ENCODE results near the gene PCDHA10.
"Not testable (repeated sequence)": the region's sequence is repeated elsewhere in the genome, so short reads cannot be mapped to it uniquely, and the experiment has no call there.

Gene PCDHA10

DNA sequence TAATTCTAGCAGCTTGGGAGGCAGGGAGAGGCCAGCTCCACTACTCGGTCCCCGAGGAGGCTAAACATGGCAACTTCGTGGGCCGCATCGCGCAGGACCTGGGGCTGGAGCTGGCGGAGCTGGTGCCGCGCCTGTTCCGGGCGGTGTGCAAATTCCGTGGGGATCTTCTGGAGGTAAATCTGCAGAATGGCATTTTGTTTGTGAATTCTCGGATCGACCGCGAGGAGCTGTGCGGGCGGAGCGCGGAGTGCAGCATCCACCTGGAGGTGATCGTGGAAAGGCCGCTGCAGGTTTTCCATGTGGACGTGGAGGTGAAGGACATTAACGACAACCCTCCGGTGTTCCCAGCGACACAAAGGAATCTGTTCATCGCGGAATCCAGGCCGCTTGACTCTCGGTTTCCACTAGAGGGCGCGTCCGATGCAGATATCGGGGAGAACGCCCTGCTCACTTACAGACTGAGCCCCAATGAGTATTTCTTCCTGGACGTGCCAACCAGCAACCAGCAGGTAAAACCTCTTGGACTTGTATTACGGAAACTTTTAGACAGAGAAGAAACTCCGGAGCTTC is 21.2 kb upstream of the PCDHA10 start:
- not testable (repeated sequence) for ATAC-seq; H3K4me3 Mint-ChIP-seq; H3K4me1 Mint-ChIP-seq; H3K36me3 Mint-ChIP-seq; H3K9me3 Mint-ChIP-seq; H3K27ac Mint-ChIP-seq; DNase-seq (ENCODE audit: low spot score in 2 of 2)

DNA sequence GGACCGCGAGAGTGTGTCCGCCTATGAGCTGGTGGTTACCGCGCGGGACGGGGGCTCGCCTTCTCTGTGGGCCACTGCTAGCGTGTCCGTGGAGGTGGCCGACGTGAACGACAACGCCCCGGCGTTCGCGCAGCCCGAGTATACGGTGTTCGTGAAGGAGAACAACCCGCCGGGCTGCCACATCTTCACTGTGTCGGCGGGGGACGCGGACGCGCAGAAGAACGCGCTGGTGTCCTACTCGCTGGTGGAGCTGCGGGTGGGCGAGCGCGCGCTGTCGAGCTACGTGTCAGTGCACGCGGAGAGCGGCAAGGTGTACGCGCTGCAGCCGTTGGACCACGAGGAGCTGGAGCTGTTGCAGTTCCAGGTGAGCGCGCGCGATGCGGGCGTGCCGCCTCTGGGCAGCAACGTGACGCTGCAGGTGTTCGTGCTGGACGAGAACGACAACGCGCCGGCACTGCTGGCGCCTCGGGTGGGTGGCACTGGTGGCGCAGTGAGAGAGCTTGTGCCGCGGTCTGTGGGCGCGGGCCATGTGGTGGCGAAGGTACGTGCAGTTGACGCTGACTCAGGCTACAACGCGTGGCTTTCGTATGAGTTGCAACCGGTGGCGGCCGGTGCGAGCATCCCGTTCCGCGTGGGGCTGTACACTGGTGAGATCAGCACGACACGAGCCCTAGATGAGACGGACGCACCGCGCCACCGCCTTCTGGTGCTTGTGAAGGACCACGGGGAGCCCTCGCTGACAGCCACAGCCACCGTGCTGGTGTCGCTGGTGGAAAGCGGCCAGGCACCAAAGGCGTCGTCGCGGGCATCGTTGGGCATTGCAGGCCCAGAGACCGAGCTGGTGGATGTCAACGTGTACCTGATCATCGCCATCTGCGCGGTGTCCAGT is 19.8 kb upstream of the PCDHA10 start:
- no peaks in the 10 kb centered on the region for H3K4me1 Mint-ChIP-seq
- H3K4me3 Mint-ChIP-seq = no peak overlapping the region
- H3K27ac Mint-ChIP-seq = no peak overlapping the region
- peaks cover 5% of the 10 kb centered on the region for H3K9me3 Mint-ChIP-seq
- DNase-seq (ENCODE audit: low spot score in 2 of 2) (no peak), ATAC-seq (no peak)
- no peaks in the 10 kb centered on the region for H3K36me3 Mint-ChIP-seq

DNA sequence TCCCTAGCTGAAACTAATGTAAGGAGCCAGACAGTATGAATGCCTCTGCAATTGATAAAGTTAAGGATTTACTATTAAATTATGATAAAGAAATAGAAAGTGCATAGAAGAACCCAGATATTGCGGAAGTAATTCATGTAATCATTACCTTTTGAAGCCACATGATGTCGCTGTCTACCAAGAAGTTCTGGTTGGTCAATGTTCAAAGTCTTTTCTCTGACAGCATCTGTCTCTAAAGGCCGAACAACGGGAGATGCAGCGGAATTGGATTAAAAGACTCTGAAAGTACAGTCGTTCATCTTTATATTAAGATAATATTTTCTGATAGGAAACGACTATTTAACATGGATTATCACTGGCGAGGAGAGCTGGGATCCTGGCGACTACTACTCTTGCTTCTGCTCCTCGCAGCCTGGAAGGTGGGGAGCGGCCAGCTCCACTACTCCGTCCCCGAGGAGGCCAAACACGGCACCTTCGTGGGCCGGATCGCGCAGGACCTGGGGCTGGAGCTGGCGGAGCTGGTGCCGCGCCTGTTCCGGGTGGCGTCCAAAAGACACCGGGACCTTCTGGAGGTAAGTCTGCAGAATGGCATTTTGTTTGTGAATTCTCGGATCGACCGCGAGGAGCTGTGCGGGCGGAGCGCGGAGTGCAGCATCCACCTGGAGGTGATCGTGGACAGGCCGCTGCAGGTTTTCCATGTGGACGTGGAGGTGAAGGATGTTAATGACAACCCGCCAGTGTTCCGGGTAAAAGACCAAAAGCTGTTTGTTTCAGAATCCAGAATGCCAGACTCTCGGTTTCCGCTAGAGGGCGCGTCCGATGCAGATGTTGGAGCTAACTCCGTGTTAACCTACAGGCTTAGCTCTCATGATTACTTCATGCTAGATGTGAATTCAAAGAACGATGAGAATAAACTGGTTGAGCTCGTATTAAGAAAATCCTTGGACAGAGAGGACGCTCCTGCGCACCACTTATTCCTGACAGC is 14.4 kb upstream of the PCDHA10 start, which contains the start of gene PCDHA8:
Gene PCDHA8, plus strand, starts transcription at position 210 of the 985 bp plus-strand sequence. Its CDS starts 135 bp downstream, at position 345.
- ATAC-seq (no peak), DNase-seq (ENCODE audit: low spot score in 2 of 2) (no peak)
- no peaks in the 10 kb centered on the region for H3K4me1 Mint-ChIP-seq
- no peaks in the 10 kb centered on the region for H3K36me3 Mint-ChIP-seq
- peaks cover 5% of the 10 kb centered on the region for H3K9me3 Mint-ChIP-seq
- H3K27ac Mint-ChIP-seq = no peak within 1 kb of the TSS
- H3K4me3 Mint-ChIP-seq = no peak within 1 kb of the TSS

DNA sequence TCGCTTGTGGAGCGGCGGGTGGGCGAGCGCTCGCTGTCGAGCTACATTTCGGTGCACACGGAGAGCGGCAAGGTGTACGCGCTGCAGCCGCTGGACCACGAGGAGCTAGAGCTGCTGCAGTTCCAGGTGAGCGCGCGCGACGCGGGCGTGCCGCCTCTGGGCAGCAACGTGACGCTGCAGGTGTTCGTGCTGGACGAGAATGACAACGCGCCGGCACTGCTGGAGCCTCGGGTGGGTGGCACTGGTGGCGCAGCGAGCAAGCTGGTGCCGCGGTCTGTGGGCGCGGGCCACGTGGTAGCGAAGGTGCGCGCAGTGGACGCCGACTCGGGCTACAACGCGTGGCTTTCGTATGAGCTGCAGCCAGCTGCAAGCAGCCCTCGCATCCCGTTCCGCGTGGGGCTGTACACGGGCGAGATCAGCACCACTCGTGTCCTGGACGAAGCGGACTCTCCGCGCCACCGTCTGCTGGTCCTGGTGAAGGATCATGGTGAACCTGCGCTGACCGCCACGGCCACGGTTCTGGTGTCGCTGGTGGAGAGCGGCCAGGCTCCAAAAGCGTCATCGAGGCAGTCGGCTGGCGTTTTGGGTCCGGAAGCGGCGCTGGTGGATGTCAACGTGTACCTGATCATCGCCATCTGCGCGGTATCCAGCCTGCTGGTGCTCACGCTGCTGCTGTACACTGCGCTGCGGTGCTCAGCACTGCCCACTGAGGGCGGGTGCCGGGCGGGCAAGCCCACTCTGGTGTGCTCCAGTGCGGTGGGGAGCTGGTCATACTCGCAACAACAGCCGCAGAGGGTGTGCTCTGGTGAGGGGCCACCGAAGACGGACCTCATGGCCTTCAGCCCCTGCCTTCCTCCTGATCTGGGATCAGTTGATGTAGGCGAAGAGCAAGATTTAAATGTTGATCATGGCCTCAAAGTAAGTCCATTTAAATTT is 12.6 kb upstream of the PCDHA10 start:
- Mint-ChIP-seq H3K36me3 (no peaks in the 10 kb centered on the region), H3K9me3 (peaks cover 3% of the 10 kb centered on the region), H3K27ac (no peak overlapping the region), H3K4me3 (no peak overlapping the region), H3K4me1 (no peaks in the 10 kb centered on the region)
- ATAC-seq (no peak), DNase-seq (ENCODE audit: low spot score in 2 of 2) (no peak)

DNA sequence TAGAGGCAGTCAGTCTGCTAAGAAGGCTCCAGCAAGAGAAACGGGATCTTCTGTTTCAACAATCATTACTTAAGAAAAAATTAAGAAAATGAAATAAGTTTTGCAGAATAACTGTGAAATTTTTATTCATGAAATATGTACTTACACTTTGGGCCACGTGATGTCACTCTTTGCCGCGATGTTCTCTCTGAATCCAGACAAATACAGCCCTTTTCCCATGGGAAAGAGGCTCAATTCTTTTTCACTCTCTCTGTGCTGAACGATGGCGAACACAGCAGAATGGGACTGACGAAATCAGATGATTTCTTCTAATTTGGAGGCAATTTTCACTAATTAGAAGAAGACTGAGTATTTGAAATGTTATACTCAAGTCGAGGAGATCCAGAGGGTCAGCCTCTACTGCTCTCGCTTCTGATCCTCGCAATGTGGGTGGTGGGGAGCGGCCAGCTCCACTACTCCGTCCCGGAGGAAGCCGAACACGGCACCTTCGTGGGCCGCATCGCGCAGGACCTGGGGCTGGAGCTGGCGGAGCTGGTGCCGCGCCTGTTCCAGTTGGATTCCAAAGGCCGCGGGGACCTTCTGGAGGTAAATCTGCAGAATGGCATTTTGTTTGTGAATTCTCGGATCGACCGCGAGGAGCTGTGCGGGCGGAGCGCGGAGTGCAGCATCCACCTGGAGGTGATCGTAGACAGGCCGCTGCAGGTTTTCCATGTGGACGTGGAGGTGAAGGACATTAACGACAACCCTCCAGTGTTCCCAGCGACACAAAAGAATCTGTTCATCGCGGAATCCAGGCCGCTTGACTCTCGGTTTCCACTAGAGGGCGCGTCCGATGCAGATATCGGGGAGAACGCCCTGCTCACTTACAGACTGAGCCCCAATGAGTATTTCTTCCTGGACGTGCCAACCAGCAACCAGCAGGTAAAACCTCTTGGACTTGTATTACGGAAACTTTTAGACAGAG is 7.3 kb upstream of the PCDHA10 start, which contains the start of gene PCDHA9:
Gene PCDHA9, plus strand, starts transcription at position 244 of the 964 bp plus-strand sequence. Its CDS starts 114 bp downstream, at position 358.
- not testable (repeated sequence) for H3K36me3 Mint-ChIP-seq; H3K4me3 Mint-ChIP-seq; H3K4me1 Mint-ChIP-seq; DNase-seq (ENCODE audit: low spot score in 2 of 2); H3K9me3 Mint-ChIP-seq; H3K27ac Mint-ChIP-seq; ATAC-seq

DNA sequence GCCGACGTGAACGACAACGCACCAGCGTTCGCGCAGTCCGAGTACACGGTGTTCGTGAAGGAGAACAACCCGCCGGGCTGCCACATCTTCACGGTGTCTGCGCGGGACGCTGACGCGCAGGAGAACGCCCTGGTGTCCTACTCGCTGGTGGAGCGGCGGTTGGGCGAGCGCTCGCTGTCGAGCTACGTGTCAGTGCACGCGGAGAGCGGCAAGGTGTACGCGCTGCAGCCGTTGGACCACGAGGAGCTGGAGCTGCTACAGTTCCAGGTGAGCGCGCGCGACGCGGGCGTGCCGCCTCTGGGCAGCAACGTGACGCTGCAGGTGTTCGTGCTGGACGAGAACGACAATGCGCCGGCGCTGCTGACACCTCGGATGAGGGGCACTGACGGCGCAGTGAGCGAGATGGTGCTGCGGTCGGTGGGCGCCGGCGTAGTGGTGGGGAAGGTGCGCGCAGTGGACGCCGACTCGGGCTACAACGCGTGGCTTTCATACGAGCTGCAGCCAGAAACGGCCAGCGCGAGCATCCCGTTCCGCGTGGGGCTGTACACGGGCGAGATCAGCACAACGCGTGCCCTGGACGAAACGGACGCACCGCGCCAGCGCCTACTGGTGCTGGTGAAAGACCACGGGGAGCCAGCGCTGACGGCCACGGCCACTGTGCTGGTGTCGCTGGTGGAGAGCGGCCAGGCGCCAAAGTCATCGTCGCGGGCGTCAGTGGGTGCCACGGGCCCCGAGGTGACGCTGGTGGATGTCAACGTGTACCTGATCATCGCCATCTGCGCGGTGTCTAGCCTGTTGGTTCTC is 5.7 kb upstream of the PCDHA10 start:
- not testable (repeated sequence) for H3K36me3 Mint-ChIP-seq; H3K4me1 Mint-ChIP-seq; H3K27ac Mint-ChIP-seq; DNase-seq (ENCODE audit: low spot score in 2 of 2); H3K4me3 Mint-ChIP-seq; ATAC-seq; H3K9me3 Mint-ChIP-seq

DNA sequence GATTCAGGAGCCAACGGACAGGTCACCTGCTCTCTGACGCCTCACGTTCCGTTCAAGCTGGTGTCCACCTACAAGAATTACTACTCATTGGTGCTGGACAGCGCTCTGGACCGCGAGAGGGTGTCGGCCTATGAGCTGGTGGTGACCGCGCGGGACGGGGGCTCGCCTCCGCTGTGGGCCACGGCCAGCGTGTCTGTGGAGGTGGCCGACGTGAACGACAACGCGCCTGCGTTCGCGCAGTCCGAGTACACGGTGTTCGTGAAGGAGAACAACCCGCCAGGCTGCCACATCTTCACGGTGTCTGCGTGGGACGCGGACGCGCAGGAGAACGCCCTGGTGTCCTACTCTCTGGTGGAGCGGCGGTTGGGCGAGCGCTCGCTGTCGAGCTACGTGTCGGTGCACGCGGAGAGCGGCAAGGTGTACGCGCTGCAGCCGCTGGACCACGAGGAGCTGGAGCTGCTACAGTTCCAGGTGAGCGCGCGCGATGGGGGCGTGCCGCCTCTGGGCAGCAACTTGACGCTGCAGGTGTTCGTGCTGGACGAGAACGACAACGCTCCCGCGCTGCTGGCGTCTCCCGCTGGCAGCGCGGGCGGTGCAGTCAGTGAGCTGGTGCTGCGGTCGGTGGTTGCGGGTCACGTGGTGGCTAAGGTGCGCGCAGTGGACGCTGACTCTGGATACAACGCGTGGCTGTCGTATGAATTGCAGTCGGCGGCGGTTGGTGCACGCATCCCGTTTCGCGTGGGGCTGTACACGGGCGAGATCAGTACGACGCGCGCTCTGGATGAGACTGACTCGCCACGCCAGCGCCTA is 1.7 kb downstream of the PCDHA10 start:
- ATAC-seq (no peak), DNase-seq (ENCODE audit: low spot score in 2 of 2) (no peak)
- H3K9me3 Mint-ChIP-seq = no peaks in the 10 kb centered on the region
- H3K4me3 Mint-ChIP-seq = no peak overlapping the region
- no peaks in the 10 kb centered on the region for H3K4me1 Mint-ChIP-seq
- no peak overlapping the region for H3K27ac Mint-ChIP-seq
- no peaks in the 10 kb centered on the region for H3K36me3 Mint-ChIP-seq

DNA sequence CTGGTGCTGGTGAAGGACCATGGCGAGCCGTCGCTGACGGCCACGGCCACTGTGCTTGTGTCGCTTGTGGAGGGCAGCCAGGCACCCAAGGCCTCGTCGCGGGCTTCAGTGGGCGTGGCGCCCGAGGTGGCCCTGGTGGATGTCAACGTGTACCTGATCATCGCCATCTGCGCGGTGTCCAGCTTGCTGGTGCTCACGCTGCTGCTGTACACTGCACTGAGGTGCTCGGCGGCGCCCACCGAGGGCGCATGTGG is 2.2 kb downstream of the PCDHA10 start:
- no peak overlapping the region for H3K4me3 Mint-ChIP-seq
- H3K27ac Mint-ChIP-seq = no peak overlapping the region
- no peaks in the 10 kb centered on the region for H3K4me1 Mint-ChIP-seq
- no peaks in the 10 kb centered on the region for H3K9me3 Mint-ChIP-seq
- DNase-seq (ENCODE audit: low spot score in 2 of 2) = no peak
- H3K36me3 Mint-ChIP-seq = no peaks in the 10 kb centered on the region
- no peak for ATAC-seq

DNA sequence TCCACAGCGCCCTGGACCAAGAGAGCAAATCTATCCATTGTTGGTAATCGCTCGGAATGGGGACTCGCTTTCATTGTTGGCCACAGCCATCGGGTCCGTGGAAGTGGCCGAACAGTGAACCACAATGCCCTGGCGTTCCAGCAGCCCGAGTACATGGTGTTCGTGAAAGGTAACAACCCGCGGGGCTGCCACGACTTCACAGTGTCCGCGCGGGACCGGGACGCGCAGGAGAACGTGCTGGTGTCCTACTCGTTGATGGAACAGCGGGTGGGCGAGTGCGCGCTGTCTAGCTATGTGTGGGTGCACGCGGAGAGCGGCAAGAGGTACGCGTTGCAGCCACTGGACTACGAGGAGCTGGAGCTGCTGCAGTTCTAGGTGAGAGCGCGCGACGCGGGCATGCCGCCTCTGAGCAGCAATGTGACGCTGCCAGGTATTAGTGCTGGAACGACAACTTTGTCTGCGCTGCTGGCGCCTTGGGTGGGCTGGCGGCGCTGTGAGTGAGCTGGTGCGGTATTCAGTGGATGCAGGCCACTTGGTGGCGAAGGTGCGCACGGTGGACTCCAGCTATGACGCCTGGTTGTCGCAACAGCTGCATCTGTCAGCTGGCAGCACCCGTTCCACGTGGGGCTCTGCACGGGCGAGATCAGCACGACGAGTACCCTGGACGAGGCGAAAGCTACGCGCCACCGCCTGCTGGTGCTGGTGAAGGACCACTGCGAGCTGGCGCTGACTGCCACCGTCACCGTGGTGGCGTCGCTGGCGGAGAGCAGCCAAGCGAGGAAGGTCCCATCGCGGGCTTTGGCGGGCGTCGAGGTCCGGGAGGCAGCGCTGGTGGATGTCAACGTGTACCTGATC is 7.0 kb downstream of the PCDHA10 start:
- no peak overlapping the region for H3K27ac Mint-ChIP-seq

DNA sequence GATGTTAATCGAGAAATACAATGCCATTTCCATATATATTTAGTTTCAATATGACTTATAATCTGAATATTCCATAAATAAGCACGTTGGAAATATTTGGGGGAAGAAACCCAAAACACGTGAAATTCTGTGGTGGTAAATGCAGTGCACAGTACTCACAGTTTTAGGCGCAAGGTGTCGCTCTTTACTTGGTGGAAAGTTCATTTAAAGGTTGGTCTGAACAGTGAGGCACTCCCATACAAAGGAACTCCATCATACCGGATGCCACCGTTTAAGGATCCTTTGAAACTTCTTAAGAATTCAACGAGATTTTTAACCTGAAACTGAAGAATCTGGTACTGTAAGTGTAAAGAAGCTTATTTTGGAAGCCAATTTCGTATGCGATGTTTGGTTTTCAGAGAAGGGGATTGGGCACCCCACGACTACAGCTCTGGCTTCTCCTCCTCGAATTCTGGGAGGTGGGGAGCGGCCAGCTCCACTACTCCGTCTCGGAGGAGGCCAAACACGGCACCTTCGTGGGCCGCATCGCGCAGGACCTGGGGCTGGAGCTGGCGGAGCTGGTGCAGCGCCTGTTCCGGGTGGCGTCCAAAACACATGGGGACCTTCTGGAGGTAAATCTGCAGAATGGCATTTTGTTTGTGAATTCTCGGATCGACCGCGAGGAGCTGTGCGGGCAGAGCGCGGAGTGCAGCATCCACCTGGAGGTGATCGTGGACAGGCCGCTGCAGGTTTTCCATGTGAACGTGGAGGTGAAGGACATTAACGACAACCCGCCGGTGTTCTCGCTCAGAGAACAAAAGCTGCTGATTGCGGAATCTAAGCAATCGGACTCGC is 13.2 kb downstream of the PCDHA10 start, which contains the start of gene PCDHA11:
Gene PCDHA11, plus strand, starts transcription at position 237 of the 834 bp plus-strand sequence. Its CDS starts 147 bp downstream, at position 384.
- no peaks in the 10 kb centered on the region for H3K36me3 Mint-ChIP-seq
- no peak for DNase-seq (ENCODE audit: low spot score in 2 of 2)
- no peak within 1 kb of the TSS for H3K27ac Mint-ChIP-seq
- no peak for ATAC-seq
- no peaks in the 10 kb centered on the region for H3K4me1 Mint-ChIP-seq
- H3K4me3 Mint-ChIP-seq = no peak within 1 kb of the TSS
- H3K9me3 Mint-ChIP-seq = peaks cover 3% of the 10 kb centered on the region

More for the DNA sequence above, 7.0 kb downstream of the PCDHA10 start:
- peaks cover 3% of the 10 kb centered on the region for H3K9me3 Mint-ChIP-seq
- ATAC-seq (no peak), DNase-seq (ENCODE audit: low spot score in 2 of 2) (no peak)
- no peaks in the 10 kb centered on the region for H3K4me1 Mint-ChIP-seq
- no peak overlapping the region for H3K4me3 Mint-ChIP-seq
- H3K36me3 Mint-ChIP-seq = no peaks in the 10 kb centered on the region

DNA sequence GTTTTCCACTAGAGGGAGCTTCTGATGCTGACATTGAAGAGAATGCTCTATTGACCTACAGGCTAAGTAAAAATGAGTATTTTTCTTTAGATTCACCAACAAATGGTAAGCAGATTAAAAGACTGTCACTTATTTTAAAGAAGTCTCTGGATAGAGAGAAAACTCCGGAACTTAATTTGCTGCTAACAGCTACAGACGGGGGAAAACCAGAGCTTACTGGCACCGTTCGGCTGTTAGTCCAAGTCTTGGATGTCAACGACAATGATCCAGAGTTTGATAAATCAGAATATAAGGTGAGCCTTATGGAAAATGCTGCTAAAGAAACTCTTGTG is 13.8 kb downstream of the PCDHA10 start:
- no peak for ATAC-seq
- DNase-seq (ENCODE audit: low spot score in 2 of 2) = no peak
- Mint-ChIP-seq H3K4me1 (no peaks in the 10 kb centered on the region), H3K9me3 (peaks cover under 1% of the 10 kb centered on the region), H3K4me3 (no peak overlapping the region), H3K27ac (no peak overlapping the region), H3K36me3 (no peaks in the 10 kb centered on the region)

All from stimulated activated effector memory CD8-positive, alpha-beta T cell treated with anti-CD3 and anti-CD28 coated beads, Interleukin-12 subunit alpha, Interleukin-12 subunit beta, amount 100 ng/mL, for 72 hours (primary cell).